Stimulated activated CD4-positive, alpha-beta T cell treated with anti-CD3 and anti-CD28 coated beads, Interleukin-15, amount 100 ng/mL, for 48 hours (primary cell): ENCODE measurements around the gene HSD17B8.
"Not testable (repeated sequence)": the region's sequence is repeated elsewhere in the genome, so short reads cannot be mapped to it uniquely, and the experiment has no call there.

ENCODE experiments used
- DNase-seq, 2 donors: peaks; one replicate each; pipeline ENCODE4 v3.0.0-alpha.2; 2020; ENCODE audit warnings: low read depth in 2 of 2

The HSD17B8 gene

DNA sequence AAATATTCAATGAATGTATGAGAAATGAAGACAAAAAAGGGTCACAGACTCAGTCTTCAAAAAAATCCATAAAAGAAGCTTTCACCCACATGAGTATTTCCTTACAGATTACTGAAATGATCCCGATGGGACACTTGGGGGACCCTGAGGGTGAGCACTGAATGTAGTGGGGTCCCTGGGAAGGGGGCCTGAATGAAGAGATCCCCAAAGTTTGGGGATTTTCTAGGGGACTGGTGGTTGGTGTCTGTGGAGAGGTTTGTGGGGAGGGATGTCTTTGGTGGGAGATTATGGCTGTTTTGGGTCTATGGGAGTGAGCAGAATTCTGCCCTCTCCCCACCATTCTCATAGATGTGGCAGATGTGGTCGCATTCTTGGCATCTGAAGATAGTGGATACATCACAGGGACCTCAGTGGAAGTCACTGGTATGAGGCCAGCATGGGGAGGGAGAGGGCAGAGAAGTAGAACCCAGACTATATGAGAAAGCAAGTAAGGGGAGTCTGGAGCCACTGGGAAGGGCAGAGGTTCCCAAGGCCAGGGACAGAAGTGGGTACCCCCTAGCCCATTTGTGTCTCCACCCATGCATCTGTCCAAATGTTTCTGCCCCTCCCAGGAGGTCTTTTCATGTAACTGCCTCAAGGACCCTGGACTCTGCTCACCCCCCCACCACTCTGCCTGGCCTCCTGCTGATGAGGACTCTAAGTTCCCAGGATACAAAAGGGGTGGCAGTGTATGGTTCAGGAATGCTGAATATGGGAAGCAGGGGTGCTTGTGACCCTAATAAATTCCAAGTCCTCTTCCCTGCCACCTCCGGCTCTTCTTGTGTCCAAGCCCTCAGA is 1.8 kb downstream of the HSD17B8 start:
- no peak for DNase-seq

DNA sequence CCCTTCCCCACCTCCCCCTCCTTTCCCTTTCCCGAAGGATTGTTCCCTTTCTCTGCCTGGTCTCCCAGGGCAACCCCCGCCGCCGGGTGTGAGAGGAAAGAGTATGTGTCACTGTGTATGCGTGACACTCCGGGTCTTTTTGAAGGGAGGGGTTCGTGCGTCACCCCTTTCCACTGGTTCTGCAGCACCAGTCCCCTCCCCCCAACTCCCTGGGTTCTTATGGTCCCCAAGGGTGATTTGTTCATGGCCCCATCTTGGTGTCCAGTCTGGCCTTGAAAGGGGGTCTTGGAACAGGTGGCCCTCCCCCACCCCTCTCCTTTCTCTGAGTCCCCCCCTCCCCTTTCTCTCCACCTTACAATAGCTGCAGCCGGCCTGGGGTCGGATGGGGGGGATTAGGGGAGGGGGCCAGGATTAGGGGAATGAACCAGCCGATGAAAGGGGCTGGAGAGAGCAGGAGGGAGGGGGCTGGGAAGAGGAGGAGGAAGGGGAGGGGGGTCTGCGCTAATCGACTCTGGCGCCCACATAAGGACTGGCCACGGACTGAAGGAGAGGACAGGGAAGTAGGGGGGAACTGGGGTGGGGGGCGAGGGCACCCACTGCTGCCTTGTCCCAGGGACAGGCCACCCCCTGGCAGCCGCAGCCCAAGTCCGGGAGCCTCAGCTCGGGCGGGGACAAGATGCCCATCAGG is 2.6 kb downstream of the HSD17B8 start:
- no peak for DNase-seq

DNA sequence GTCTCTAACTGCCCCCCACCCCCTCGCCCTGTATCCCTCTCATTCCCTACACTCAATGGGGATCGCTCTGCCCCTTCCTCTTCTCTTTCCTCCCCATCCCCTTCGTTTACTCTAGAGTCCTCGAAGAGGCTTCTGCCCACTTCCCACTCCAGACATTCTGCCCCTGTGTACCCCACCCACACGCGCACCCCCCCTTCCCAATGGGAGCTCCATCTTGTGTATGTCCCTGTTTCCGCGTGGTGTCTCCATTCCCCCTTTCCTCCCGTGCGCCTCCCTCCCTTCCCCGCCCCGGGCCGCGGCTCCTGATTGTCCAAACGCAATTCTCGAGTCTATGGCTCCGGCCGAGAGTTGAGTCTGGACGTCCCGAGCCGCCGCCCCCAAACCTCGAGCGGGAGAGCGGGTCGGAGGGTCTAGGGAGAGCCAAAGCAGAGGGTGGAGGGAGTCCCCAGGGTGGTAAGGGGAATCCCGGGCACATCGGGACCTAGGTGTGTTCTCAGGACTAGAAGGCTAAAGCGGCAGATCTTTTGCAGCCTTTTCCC is 3.2 kb downstream of the HSD17B8 start:
- DNase-seq, result no peak

DNA sequence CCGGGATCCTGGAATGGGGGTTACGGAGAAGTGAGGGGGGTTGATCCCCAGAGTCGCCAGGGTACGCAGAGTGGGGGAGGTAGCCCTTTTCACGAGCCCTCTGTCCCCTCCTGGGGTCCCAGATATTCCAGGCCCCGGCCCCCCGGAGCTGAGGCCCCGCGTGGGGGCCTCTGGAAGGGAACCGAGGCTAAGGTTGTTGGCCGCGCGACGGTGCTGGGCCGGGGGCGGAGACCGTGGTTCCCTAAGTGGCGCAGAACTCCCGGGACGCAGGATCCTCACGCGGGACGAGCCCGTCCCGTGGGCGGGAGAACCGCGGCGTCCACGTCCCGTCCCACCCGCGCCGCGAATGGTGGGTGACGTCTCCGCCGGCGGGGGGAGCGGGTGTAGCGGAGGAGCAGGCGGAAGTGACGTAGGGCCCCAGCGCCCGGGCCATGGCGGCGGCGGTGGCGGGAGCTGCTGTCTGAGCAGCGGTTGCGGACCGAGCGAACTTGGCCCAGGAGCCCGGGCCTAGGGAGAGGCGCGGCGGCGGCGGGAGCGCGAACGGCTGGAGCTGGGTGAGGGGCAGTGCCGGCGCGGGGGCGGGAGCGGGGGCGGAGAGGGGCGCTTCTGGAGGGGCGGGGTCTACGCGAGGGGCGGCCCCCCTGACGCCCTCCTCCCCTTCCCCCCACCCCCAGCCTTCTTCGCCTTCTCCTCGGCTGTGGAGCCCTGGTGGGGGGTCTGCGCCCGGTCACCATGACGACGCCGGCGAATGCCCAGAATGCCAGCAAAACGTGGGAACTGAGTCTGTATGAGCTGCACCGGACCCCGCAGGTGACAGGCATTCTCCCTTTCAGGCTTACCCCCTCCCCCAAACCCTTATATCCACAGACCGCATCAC is 3.9 kb downstream of the HSD17B8 start, which contains the start of gene RING1:
Gene RING1, plus strand, starts transcription at position 410 of the 877 bp plus-strand sequence. Its CDS starts 323 bp downstream, at position 733.
- DNase-seq, result peak; percentile 70 to 81

DNA sequence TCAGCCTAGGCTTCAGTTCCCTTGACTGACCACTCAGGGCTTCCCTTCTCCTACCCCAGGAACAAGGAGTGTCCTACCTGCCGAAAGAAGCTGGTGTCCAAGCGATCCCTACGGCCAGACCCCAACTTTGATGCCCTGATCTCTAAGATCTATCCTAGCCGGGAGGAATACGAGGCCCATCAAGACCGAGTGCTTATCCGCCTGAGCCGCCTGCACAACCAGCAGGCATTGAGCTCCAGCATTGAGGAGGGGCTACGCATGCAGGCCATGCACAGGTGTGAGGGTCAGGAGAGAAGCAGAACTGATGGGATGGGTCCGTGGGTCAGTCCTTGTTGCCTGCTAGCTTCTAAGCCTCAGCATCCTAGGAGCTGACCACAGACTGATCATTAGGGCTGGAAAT is 5.4 kb downstream of the HSD17B8 start:
- no peak for DNase-seq

DNA sequence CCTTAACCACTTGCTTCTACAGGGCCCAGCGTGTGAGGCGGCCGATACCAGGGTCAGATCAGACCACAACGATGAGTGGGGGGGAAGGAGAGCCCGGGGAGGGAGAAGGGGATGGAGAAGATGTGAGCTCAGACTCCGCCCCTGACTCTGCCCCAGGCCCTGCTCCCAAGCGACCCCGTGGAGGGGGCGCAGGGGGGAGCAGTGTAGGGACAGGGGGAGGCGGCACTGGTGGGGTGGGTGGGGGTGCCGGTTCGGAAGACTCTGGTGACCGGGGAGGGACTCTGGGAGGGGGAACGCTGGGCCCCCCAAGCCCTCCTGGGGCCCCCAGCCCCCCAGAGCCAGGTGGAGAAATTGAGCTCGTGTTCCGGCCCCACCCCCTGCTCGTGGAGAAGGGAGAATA is 6.7 kb downstream of the HSD17B8 start:
- DNase-seq, result no peak

DNA sequence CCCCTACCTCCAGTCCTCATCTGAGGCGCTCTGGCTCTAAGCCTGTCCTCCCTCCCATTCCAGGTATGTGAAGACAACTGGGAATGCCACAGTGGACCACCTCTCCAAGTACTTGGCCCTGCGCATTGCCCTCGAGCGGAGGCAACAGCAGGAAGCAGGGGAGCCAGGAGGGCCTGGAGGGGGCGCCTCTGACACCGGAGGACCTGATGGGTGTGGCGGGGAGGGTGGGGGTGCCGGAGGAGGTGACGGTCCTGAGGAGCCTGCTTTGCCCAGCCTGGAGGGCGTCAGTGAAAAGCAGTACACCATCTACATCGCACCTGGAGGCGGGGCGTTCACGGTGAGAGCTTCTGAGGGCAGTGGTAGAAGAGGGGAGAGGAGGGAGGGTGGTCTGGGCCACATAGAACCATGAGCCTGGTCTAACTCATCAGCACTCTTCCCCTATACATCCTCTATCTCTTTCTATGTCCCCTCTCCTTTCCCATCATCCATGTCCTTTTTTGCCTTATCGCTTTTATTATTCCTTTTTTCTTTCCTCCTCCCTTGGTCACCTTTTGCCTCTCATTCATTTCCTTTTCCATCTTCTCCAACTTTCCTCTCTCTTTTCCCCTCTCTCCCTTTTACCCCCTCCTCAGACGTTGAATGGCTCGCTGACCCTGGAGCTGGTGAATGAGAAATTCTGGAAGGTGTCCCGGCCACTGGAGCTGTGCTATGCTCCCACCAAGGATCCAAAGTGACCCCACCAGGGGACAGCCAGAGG is 7.4 kb downstream of the HSD17B8 start:
- DNase-seq, result no peak

DNA sequence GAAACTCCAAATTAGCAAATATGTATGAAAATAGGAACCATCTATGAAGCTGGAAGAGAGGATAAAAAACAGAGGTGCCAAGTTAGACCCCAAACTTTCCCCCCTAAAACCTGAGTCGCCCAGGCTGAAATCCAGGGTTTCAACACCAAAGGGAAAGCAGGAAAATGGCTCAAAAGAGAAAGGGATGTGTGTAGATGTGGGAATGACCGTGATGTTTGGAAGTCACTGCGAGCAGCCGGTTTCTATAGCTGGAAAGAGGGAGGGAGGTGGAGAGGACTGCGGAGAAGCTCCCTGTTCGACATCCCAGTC is 8.4 kb downstream of the HSD17B8 start:
- DNase-seq, result no peak

DNA sequence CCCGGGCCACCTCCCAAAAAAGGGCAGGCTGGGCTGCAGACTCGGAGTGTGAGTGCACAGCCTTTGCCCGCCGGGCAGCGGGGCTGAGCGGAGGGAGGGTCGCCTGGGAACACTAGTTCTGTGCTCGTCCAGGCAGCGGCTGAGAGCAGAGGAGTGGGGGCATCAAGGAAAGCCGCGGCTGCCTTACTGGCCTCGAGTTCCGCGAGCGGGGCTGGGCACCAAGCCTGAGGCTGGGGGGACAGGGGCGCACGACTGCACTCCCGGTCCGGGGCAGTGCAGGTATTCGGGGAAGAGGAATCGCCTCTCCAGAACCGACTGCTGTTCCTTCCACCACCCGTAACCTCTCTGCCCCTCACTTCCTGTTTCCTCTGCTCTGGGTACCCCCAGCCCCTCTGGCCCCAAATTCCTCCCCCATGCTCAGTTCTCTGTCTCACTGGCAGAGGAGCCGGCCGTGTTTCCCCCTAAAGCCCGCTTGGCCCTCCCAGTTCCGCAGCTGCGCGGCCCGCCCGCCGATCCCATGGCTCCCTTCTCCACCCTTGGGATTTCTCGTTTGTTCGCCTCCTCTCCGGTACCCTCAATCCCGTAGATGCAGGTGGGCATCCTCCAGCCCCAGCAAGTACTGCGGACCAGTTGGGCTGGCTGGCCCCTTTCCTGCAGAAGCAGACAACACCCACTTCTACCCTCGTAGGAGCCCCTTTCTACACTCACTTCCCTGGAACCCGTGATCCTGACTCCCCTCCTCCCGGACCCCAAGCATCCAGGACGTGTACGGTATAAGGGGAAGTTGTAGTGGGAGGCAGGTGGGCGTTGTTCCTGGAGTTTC is 8.9 kb downstream of the HSD17B8 start:
- DNase-seq, result no peak

DNA sequence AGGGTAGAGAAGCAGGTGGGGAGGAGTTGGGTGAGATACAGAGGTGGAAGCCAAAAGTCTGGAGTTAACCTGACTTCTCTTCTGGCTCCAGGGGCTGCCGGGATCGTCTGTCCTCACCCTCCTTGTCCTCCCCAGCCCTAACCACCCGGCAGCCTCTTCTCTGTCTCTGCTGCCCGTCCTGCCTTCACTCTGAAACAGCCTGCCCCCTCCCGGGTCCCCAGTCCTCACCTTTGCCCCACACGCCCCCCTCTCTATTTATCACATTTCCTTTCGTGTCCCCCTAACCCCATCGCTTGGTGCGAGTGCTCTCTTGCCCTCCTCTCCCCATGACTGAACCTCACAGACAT is 9.5 kb downstream of the HSD17B8 start:
- DNase-seq, result no peak

DNA sequence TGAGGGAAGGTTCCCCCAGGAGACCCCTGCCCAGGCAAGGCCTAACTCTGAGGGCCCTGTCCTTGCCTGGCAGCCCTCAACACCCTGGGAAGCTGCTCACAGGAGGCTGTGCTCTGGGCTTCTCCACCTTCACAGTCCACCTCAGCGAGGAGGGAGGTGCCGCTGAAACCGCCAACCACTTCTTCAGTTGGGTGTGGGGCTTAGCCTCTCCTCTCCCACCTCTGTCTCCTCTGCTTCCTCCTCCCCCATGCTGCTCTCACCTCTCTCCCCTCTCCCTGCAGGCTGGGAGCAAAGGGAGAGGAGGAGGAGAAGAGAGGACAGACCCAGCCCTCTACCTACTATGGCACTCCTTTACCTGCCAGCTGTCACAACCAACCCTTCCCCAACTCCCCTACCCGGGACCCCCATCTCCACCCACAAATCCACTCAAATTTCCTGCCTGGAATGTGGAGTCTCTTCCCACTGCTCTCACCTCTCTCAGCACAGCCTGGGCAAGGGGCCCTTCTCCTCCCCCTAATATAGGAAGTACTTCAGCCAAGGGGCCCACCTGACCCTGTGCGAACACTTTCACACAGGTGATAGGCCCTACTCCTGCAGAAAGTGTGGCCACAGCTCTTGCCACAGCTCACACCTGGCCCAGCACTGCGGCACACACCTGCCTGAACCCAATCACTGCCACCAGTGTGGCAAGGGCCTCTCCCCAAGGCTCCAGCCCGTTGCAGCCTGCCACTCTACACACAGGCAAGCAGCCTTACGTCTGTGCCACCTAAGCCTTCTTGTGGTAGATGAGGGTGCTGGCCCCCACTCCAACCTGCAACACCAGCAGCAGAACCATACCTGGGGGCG is 11.0 kb downstream of the HSD17B8 start:
- no peak for DNase-seq

DNA sequence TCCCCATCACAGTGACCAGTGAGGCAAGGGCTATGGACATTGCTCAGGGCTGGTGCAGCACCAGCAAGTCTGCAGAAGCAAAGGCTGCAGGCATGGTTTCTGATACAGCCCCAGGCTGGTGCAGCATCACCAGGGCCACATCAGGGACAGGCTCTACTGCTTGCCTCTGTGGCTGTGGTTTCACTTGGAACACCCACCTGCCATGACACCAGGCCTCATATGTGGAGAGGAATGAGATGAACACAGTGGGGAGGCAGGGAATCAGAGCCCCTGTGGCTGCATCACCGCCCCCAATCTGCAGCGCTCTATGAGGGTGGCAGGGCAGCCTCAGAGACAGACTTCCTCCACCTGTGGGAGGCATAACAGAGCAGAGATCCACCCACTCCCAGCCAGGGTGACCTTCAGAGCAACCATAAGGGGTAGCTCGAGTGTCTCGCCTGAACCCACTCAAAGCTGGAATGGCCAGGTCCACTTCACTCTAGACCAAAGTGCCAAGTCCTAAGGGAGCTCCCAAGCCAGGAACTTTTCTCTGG is 11.7 kb downstream of the HSD17B8 start:
- no peak for DNase-seq

DNA sequence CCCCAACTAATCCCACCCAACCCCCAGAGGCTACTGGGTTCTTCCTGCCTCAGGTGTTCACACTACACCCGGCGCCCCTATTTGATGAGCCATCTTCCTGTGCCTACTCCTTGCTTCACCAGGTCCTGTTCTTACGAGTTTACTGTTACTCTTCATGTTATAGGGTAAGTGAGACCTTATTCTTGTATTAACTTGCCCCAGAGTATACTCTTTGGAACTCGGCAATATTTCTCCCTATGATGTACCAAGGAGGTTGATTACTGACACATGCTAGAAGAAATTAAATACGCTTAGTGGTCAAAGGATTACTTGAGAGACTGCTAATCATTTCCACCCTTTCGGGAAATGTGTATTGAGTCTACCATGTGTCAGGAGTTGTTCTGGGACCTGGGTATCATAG is 12.8 kb downstream of the HSD17B8 start:
- DNase-seq, result no peak

DNA sequence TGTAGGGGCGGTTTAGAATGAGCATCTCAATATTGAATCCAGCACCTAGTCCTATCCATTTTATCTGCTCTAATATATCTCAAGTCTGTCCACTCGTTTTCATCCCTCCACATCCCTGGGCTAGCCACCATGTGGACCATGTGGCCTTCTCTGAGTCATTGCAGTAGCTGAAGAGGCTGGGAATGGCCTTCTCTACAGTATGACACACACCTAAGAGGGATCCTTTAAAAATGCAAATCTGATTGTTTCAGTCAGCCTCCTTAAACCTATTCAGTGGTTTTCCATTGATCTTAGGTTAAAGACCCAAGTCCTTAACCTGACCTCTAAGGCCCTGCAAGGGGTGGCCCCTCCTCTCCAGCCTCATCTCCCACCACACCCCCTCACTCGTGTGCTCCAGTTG is 13.2 kb downstream of the HSD17B8 start:
- no peak for DNase-seq

DNA sequence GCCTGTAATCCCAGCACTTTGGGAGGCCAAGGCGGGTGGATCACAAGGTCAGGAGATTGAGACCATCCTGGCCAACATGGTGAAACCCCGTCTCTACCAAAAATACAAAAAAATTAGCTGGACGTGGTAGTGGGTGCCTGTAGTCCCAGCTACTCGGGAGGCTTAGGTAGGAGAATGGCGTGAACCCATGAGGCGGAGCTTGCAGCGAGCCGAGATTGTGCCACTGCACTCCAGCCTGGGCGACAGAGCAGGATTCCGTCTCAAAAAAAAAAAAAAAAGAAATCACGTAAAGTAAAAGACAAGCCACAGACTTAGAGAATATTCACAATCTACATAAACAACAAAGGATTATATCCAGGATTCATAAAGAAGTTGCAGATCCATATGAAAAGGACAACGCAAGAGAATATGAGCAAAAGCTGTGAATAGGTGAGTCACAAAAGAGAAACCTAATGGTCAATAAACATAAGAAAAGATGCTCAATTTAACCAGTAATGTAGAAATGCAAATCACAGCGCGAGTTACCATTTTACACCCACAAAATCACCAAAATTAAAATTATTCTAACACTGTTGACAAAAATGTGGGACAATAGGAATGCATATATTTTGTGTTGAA is 22.2 kb downstream of the HSD17B8 start:
- not testable (repeated sequence) for DNase-seq

DNA sequence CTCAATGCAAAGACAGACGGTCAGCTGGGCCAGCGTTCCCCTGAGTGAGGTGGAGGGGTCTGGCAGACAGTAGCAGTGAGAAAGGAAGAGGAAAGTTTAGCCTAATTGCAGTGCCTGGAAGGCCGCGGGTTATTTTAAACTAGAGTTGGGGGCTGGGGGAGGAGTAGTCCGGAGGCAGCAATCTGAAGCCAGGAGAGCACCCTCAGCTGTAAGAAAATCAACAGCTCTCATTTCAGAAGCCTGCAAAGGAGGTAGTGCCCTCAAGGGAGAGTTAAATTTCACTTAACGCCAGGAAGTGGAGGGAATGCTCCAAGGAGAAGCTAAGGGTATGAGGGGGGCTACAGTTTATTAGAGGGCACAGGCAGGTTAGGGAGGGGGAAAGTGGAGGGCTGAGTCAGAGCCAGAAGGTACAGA is 30.8 kb downstream of the HSD17B8 start:
- DNase-seq, result no peak

DNA sequence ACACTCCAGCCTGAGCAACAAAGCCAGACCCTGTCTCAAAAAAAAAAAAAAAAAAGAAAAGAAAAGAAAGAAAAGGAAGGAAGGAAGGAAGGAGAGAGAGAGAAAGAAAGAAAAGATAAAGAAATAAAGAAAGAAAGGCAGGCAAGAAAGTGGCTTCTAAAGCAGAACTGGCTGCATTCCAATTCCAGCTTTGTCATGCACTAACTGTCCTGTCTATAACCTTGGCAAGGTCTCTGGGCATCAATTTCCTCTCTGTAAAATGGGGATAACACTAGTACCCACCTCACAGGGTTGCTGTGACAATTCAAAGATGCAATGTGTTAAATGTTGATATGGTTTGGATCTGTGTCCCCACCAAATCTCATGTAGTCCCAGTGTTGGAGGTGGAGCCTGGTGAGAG is 31.9 kb downstream of the HSD17B8 start:
- DNase-seq, result no peak

DNA sequence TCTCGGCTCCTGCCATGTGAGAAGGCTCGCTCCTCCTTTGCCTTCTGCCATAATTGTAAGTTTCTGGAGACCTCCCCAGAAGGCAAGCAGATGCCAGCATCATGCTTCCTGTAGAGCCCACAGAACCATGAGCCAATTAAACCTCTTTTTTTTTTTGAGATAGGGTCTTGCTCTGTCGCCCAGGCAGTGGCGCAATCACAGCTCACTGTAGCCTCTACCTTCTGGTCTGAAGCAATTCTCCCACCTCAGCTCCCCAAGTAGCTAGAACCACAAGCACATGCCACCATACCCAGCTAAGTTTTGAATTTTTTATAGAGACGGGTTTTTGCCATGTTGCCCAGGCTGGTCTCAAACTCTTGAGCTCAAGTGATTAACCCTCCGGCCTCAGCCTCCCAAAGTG is 32.4 kb downstream of the HSD17B8 start:
- DNase-seq, result no peak

DNA sequence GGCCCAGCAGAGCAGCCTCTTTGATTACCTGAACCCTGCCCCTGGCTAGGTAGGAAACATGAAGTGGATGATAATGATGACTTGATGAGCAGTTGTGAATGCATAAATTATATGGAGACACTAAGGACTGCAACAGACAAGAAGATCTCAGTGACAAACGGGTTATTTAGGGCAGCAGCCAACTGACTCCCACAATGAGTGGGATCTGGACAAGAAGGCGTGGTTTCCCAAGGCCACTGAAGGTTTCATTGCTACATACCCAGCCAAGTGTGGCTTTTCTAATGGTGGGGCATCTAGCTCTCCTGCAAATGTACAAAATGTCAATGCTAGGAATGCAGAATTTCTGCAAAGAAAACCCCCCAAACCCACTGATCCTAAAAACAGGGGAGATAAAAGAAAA is 33.3 kb downstream of the HSD17B8 start:
- DNase-seq, result no peak
